Adipocyte (in vitro differentiated cells): Measurements from ENCODE around the gene POMGNT2.
"Not testable (repeated sequence)": the region's sequence is repeated elsewhere in the genome, so short reads cannot be mapped to it uniquely, and the experiment has no call there.

ENCODE experiments used
- DNase-seq: peaks from one replicate; pipeline ENCODE4 v3.0.0-alpha.2; 2015; ENCODE audit warnings: low read depth
- H3K27me3 ChIP-seq: replicated peaks from 2 replicates; pipeline ENCODE4 v1.7.0; 2013; ENCODE audit warnings: mild to moderate bottlenecking, low read length, moderate library complexity; ENCODE audit not compliant: control insufficient read depth, insufficient read depth
- H3K36me3 ChIP-seq: 2 replicates; pipeline ENCODE4 v1.7.0; 2013; ENCODE audit warnings: low read length, mild to moderate bottlenecking, moderate library complexity; ENCODE audit not compliant: control insufficient read depth, insufficient read depth, severe bottlenecking
- H3K4me1 ChIP-seq: 2 replicates; pipeline ENCODE4 v1.7.0; 2013; ENCODE audit warnings: mild to moderate bottlenecking, low read length, moderate library complexity; ENCODE audit not compliant: control insufficient read depth, insufficient read depth
- H3K4me3 ChIP-seq: 2 replicates; pipeline ENCODE4 v1.7.0; 2013; ENCODE audit warnings: mild to moderate bottlenecking, low read length, moderate library complexity
- H3K9ac ChIP-seq: 2 replicates; pipeline ENCODE4 v1.7.0; 2013; ENCODE audit warnings: mild to moderate bottlenecking, low read length, moderate library complexity
- H3K9me3 ChIP-seq: 2 replicates; pipeline ENCODE4 v1.7.0; 2013; ENCODE audit warnings: mild to moderate bottlenecking, low read length, moderate library complexity; ENCODE audit not compliant: control insufficient read depth

The POMGNT2 gene

GRCh38 chr3:43055806-43056770 is 49.8 kb downstream of the POMGNT2 start:
- DNase-seq = no peak
- peaks cover 23% of the 10 kb centered on the region for H3K27me3 ChIP-seq

GRCh38 chr3:43055393-43055792 is 50.5 kb downstream of the POMGNT2 start:
- H3K27me3 ChIP-seq = peaks cover 23% of the 10 kb centered on the region
- H3K4me3 ChIP-seq = no peak overlapping the region
- H3K9me3 ChIP-seq = peaks cover 14% of the 10 kb centered on the region
- no peak for DNase-seq
- no peaks in the 10 kb centered on the region for H3K4me1 ChIP-seq
- no peak overlapping the region for H3K9ac ChIP-seq
- H3K36me3 ChIP-seq = no peaks in the 10 kb centered on the region

More at GRCh38 chr3:43055806-43056770, 49.8 kb downstream of the POMGNT2 start:
- Histone ChIP-seq H3K9ac (no peak overlapping the region), H3K4me3 (no peak overlapping the region), H3K4me1 (no peaks in the 10 kb centered on the region), H3K9me3 (peaks cover 7% of the 10 kb centered on the region), H3K36me3 (no peaks in the 10 kb centered on the region)

- Histone ChIP-seq H3K9ac (no peak overlapping the region), H3K4me1 (no peaks in the 10 kb centered on the region), H3K27me3 (peaks cover 23% of the 10 kb centered on the region), H3K36me3 (no peaks in the 10 kb centered on the region), H3K4me3 (no peak overlapping the region), H3K9me3 (peaks cover 19% of the 10 kb centered on the region)
- DNase-seq = no peak
These were observed 51.1 kb downstream of the POMGNT2 start for GRCh38 chr3:43054754-43055153.

GRCh38 chr3:43053291-43053690 is 52.6 kb downstream of the POMGNT2 start:
- Histone ChIP-seq H3K9me3 (peaks cover 30% of the 10 kb centered on the region), H3K4me1 (no peaks in the 10 kb centered on the region), H3K27me3 (peaks cover 23% of the 10 kb centered on the region), H3K4me3 (no peak overlapping the region), H3K36me3 (no peaks in the 10 kb centered on the region), H3K9ac (no peak overlapping the region)
- no peak for DNase-seq

GRCh38 chr3:43048470-43048869 is 57.4 kb downstream of the POMGNT2 start:
- no peak for DNase-seq
- Histone ChIP-seq H3K4me1 (no peaks in the 10 kb centered on the region), H3K9ac (no peak overlapping the region), H3K36me3 (no peaks in the 10 kb centered on the region), H3K9me3 (peaks cover 69% of the 10 kb centered on the region), H3K4me3 (no peak overlapping the region), H3K27me3 (peaks cover 6% of the 10 kb centered on the region)

- Histone ChIP-seq H3K9ac (no peak overlapping the region), H3K4me1 (no peaks in the 10 kb centered on the region), H3K4me3 (no peak overlapping the region), H3K27me3 (no peaks in the 10 kb centered on the region), H3K9me3 (peaks cover 71% of the 10 kb centered on the region), H3K36me3 (no peaks in the 10 kb centered on the region)
- DNase-seq = no peak
These were observed 59.3 kb downstream of the POMGNT2 start for GRCh38 chr3:43046583-43046982.

- not testable (repeated sequence) for H3K4me1 ChIP-seq, H3K36me3 ChIP-seq, H3K9ac ChIP-seq, H3K4me3 ChIP-seq, DNase-seq, H3K27me3 ChIP-seq
- peaks cover 56% of the 10 kb centered on the region for H3K9me3 ChIP-seq
These were observed 60.8 kb downstream of the POMGNT2 start for GRCh38 chr3:43045079-43045478.

GRCh38 chr3:43043793-43044192 is 62.1 kb downstream of the POMGNT2 start:
- no peak for DNase-seq
- H3K4me3 ChIP-seq = no peak overlapping the region
- no peak overlapping the region for H3K9ac ChIP-seq
- H3K27me3 ChIP-seq = no peaks in the 10 kb centered on the region
- H3K9me3 ChIP-seq = peaks cover 45% of the 10 kb centered on the region
- H3K4me1 ChIP-seq = no peaks in the 10 kb centered on the region
- H3K36me3 ChIP-seq = no peaks in the 10 kb centered on the region

GRCh38 chr3:43043071-43043766 is 62.7 kb downstream of the POMGNT2 start:
- Histone ChIP-seq H3K4me3 (no peak overlapping the region), H3K27me3 (no peaks in the 10 kb centered on the region)
- no peak for DNase-seq

GRCh38 chr3:43041517-43041916 is 64.4 kb downstream of the POMGNT2 start:
- Histone ChIP-seq H3K4me1 (no peaks in the 10 kb centered on the region), H3K27me3 (no peaks in the 10 kb centered on the region), H3K36me3 (no peaks in the 10 kb centered on the region), H3K9me3 (peaks cover 31% of the 10 kb centered on the region), H3K4me3 (no peak overlapping the region), H3K9ac (no peak overlapping the region)
- DNase-seq = no peak

More at GRCh38 chr3:43043071-43043766, 62.7 kb downstream of the POMGNT2 start:
- no peaks in the 10 kb centered on the region for H3K4me1 ChIP-seq
- H3K36me3 ChIP-seq = no peaks in the 10 kb centered on the region
- peaks cover 43% of the 10 kb centered on the region for H3K9me3 ChIP-seq
- no peak overlapping the region for H3K9ac ChIP-seq

GRCh38 chr3:43038010-43038409 is 67.9 kb downstream of the POMGNT2 start:
- Histone ChIP-seq H3K9me3 (no peaks in the 10 kb centered on the region), H3K4me3 (no peak overlapping the region), H3K9ac (no peak overlapping the region), H3K36me3 (no peaks in the 10 kb centered on the region), H3K27me3 (peaks cover 3% of the 10 kb centered on the region), H3K4me1 (no peaks in the 10 kb centered on the region)
- no peak for DNase-seq
